SK-N-SH treated with all-trans-retinoic acid at 6 μM for 48 hours (cell line): ENCODE results near the gene FGF21.

ENCODE experiments used
- ATAC-seq: fragments of 200-7000 bp; cut with Tn5 transposase; 3 replicates; pipeline ENCODE4 v1.9.1; 2020; ENCODE audit warnings: mild to moderate bottlenecking, moderate library complexity
- CREB5 ChIP-seq: fragments of 250-450 bp; sonication (Bioruptor Pico); IDR thresholded peaks from 2 replicates; pipeline ENCODE4 v1.5.1; 2020; ENCODE audit warnings: low read depth, mild to moderate bottlenecking, moderate library complexity
- CSDC2 ChIP-seq: fragments of 250-450 bp; sonication (Bioruptor Pico); IDR thresholded peaks from 2 replicates; pipeline ENCODE4 v1.5.0; 2020; ENCODE audit warnings: mild to moderate bottlenecking, moderate library complexity
- CSRNP3 ChIP-seq: fragments of 250-450 bp; sonication (Bioruptor Pico); IDR thresholded peaks from 2 replicates; pipeline ENCODE4 v1.5.1; 2021; ENCODE audit warnings: mild to moderate bottlenecking, moderate library complexity
- ESRRG ChIP-seq: fragments of 250-450 bp; sonication (Bioruptor Pico); IDR thresholded peaks from 2 replicates; pipeline ENCODE4 v1.6.1; 2021; ENCODE audit warnings: mild to moderate bottlenecking
- GLIS3 ChIP-seq: fragments of 250-450 bp; sonication (Bioruptor Pico); IDR thresholded peaks from 2 replicates; pipeline ENCODE4 v1.5.0; 2020; ENCODE audit warnings: mild to moderate bottlenecking, moderate library complexity
- ISL1 ChIP-seq: fragments of 250-450 bp; sonication (Bioruptor Pico); IDR thresholded peaks from 2 replicates; pipeline ENCODE4 v2.1.2; 2022; ENCODE audit warnings: mild to moderate bottlenecking, moderate library complexity
- OSR1 ChIP-seq: fragments of 250-450 bp; sonication (Bioruptor Pico); IDR thresholded peaks from 2 replicates; pipeline ENCODE4 v1.8.0; 2022; ENCODE audit warnings: moderate library complexity, mild to moderate bottlenecking, inconsistent platforms
- PATZ1 ChIP-seq: fragments of 250-450 bp; sonication (Bioruptor Pico); IDR thresholded peaks from 2 replicates; pipeline ENCODE4 v1.8.0; 2020; ENCODE audit warnings: mild to moderate bottlenecking, moderate library complexity, borderline replicate concordance
- POU6F1 ChIP-seq: fragments of 250-450 bp; sonication (Bioruptor Pico); IDR thresholded peaks from 2 replicates; pipeline ENCODE4 v1.8.0; 2021; ENCODE audit warnings: low read depth, mild to moderate bottlenecking, moderate library complexity, borderline replicate concordance
- PPARA ChIP-seq: fragments of 250-450 bp; sonication (Bioruptor Pico); IDR thresholded peaks from 2 replicates; pipeline ENCODE4 v1.5.0; 2020; ENCODE audit warnings: mild to moderate bottlenecking, borderline replicate concordance
- RARB ChIP-seq: fragments of 250-450 bp; sonication (Bioruptor Pico); IDR thresholded peaks from 2 replicates; pipeline ENCODE4 v1.8.0; 2021; ENCODE audit warnings: mild to moderate bottlenecking, moderate library complexity
- SNAI2 ChIP-seq: fragments of 250-450 bp; sonication (Bioruptor Pico); IDR thresholded peaks from 2 replicates; pipeline ENCODE4 v1.5.0; 2020; ENCODE audit warnings: mild to moderate bottlenecking, moderate library complexity
- TCF4 ChIP-seq: fragments of 250-450 bp; sonication (Bioruptor Pico); IDR thresholded peaks from 2 replicates; pipeline ENCODE4 v1.8.0; 2021; ENCODE audit warnings: mild to moderate bottlenecking, moderate library complexity, borderline replicate concordance
- TOX ChIP-seq: fragments of 250-450 bp; sonication (Bioruptor Pico); IDR thresholded peaks from 2 replicates; pipeline ENCODE4 v1.8.0; 2021; ENCODE audit warnings: mild to moderate bottlenecking, moderate library complexity, borderline replicate concordance
- ZC3H10 ChIP-seq: fragments of 250-450 bp; sonication (Bioruptor Pico); IDR thresholded peaks from 2 replicates; pipeline ENCODE4 v1.5.1; 2021; ENCODE audit warnings: mild to moderate bottlenecking, moderate library complexity
- ZFP30 ChIP-seq: fragments of 450-650 bp; formaldehyde crosslinking; IDR thresholded peaks from 2 replicates; pipeline ENCODE4 v1.5.0; 2022; ENCODE audit warnings: mild to moderate bottlenecking, moderate library complexity
- ZNF565 ChIP-seq: fragments of 450-650 bp; formaldehyde crosslinking; conservative IDR thresholded peaks from 2 replicates; pipeline ENCODE4 v1.5.0; 2020; ENCODE audit warnings: low read depth, mild to moderate bottlenecking, moderate library complexity
- ZNF70 ChIP-seq: fragments of 450-650 bp; formaldehyde crosslinking; IDR thresholded peaks from 2 replicates; pipeline ENCODE4 v1.5.0; 2020; ENCODE audit warnings: mild to moderate bottlenecking, moderate library complexity
- ZNF8 ChIP-seq: fragments of 450-650 bp; formaldehyde crosslinking; IDR thresholded peaks from 2 replicates; pipeline ENCODE4 v1.5.0; 2020; ENCODE audit warnings: mild to moderate bottlenecking, moderate library complexity

The FGF21 gene

GRCh38 chr19:48740164-48740972 lies 15.0 kb upstream of the FGF21 start, which contains the start of gene RASIP1 (continued):
- TF ChIP-seq PPARA (CRISPR knock-in tag) (no peak), TOX (CRISPR knock-in tag) (no peak), SNAI2 (CRISPR knock-in tag) (no peak)

- no peak for ATAC-seq
- no peak for TF ChIP-seq ZC3H10 (CRISPR knock-in tag)
- TF ChIP-seq TCF4: no peak
- TF ChIP-seq ZNF8 (CRISPR knock-in tag): no peak
- no peak for TF ChIP-seq TOX (CRISPR knock-in tag)
- TF ChIP-seq ESRRG (CRISPR knock-in tag): no peak
- no peak for TF ChIP-seq SNAI2 (CRISPR knock-in tag)
- TF ChIP-seq GLIS3 (CRISPR knock-in tag): no peak
- TF ChIP-seq ZFP30: no peak
- TF ChIP-seq RARB (CRISPR knock-in tag): no peak
- TF ChIP-seq POU6F1 (CRISPR knock-in tag): no peak
- TF ChIP-seq CSRNP3 (CRISPR knock-in tag): no peak
- TF ChIP-seq CREB5 (CRISPR knock-in tag): no peak
- TF ChIP-seq CSDC2 (CRISPR knock-in tag): no peak
Measured at GRCh38 chr19:48741129-48741999, 14.0 kb upstream of the FGF21 start.

GRCh38 chr19:48742096-48742495 lies 13.2 kb upstream of the FGF21 start:
- no peak for ATAC-seq
- TF ChIP-seq RARB (CRISPR knock-in tag) (no peak), PATZ1 (CRISPR knock-in tag) (no peak), OSR1 (no peak), ZNF565 (CRISPR knock-in tag) (no peak), ZNF70 (no peak), ESRRG (CRISPR knock-in tag) (no peak), SNAI2 (CRISPR knock-in tag) (no peak), POU6F1 (CRISPR knock-in tag) (no peak), ISL1 (CRISPR knock-in tag) (no peak), CSDC2 (CRISPR knock-in tag) (no peak), CSRNP3 (CRISPR knock-in tag) (no peak)
